Measurements from ENCODE around the gene SNX10. TPM values are rescaled to one million over a fixed set of nuclear protein-coding genes. Genes with fewer than 3 reads are reported as not detected.

Gene SNX10
- total and polyA plus RNA-seq, 2 of the 4 experiments (the other 2 are of a cell fraction): not detected

- Histone ChIP-seq H4K8ac (ENCODE audit: low read depth in 2 of 2, low read length in 2 of 2) (no peak overlapping the region), H2BK20ac (ENCODE audit: low read depth, low read length) (no peak overlapping the region), H3K4me2 (ENCODE audit: low read depth, low read length) (no peak overlapping the region), H3K9me3 (ENCODE audit: control insufficient read depth, insufficient read depth, low read length) (no peaks in the 10 kb centered on the region), H2AK5ac (ENCODE audit: low read depth, low read length) (no peak overlapping the region), H2BK15ac (ENCODE audit: low read depth, low read length) (no peak overlapping the region), H3K79me1 (ENCODE audit: low read depth in 1 of 2, low read length in 2 of 2) (no peaks in the 10 kb centered on the region), H3K18ac (ENCODE audit: low read depth, low read length) (no peak overlapping the region), H3K4me3 (ENCODE audit: insufficient read depth, low read depth, low read length) (no peak overlapping the region), H4K20me1 (ENCODE audit: insufficient read depth, low read length) (no peaks in the 10 kb centered on the region), H4K91ac (ENCODE audit: insufficient read depth, low read depth, low read length) (no peak overlapping the region), H2BK120ac (ENCODE audit: low read depth, low read length) (no peak overlapping the region), H3K36me3 (ENCODE audit: control insufficient read depth, insufficient read depth, low read length) (no peaks in the 10 kb centered on the region), H4K5ac (ENCODE audit: low read depth, low read length) (no peak overlapping the region), H3K27me3 (ENCODE audit: control insufficient read depth, insufficient read depth, low read length) (no peaks in the 10 kb centered on the region), H2BK5ac (ENCODE audit: low read depth, low read length, poor library complexity, severe bottlenecking) (no peak overlapping the region), H3K4me1 (ENCODE audit: control insufficient read depth, insufficient read depth, low read length) (no peaks in the 10 kb centered on the region), H3K27ac (ENCODE audit: insufficient read depth, low read length) (no peak overlapping the region), H3K4ac (ENCODE audit: low read depth, low read length) (no peak overlapping the region), H3K14ac (replicated peaks; ENCODE audit: low read depth, low read length) (no peak overlapping the region), H3K9me1 (ENCODE audit: insufficient read depth, low read length) (no peaks in the 10 kb centered on the region), H3K23ac (ENCODE audit: low read depth, low read length) (no peak overlapping the region), H2AK9ac (replicated peaks; ENCODE audit: low read depth, low read length, poor library complexity) (no peak overlapping the region), H3K56ac (ENCODE audit: extremely low read depth, insufficient read depth, low read length) (no peak overlapping the region), H3K9ac (ENCODE audit: low read depth, low read length) (no peak overlapping the region), H2AFZ (replicated peaks; ENCODE audit: low read length, poor library complexity) (no peak overlapping the region)
- no TSS peak for BruUV-seq (replicated peaks)
- in situ Hi-C loops (cut with MboI; ENCODE audit: low sequenced_read_pairs) (no loop called here), dilution Hi-C loops (cut with HindIII; ENCODE audit: low sequenced_read_pairs, unreplicated experiment) (no loop called here), intact Hi-C loops (cut with micrococcal nuclease) (no loop called here)
- ChIA-PET POLR2A (ENCODE audit: unreplicated experiment) (no interaction called here), CTCF (no interaction called here)
- no peak for DNase-seq
- WGBS, 2 experiments (ENCODE audit: extremely low coverage in 2 of 2, insufficient read length in 1 of 2): 60% methylated on average over 1 of the region's 10 CpGs; no CpG with 5 or more reads in 1 of the 2 experiments
- no peak for TF ChIP-seq BHLHE40 (IDR thresholded peaks at IDR 0.05; ENCODE audit: low read depth, low read length)
- TF ChIP-seq RAD21 (IDR thresholded peaks at IDR 0.05; ENCODE audit: low read length): no peak
- TF ChIP-seq POLR2A (IDR thresholded peaks at IDR 0.05; ENCODE audit: low read depth, low read length): no peak
- TF ChIP-seq RCOR1 (IDR thresholded peaks at IDR 0.05; ENCODE audit: insufficient replicate concordance, low read length): no peak
- TF ChIP-seq NFE2L2 (IDR thresholded peaks at IDR 0.05; ENCODE audit: low read depth, low read length): no peak
- TF ChIP-seq FOS (IDR thresholded peaks at IDR 0.05; ENCODE audit: low read depth, low read length): no peak
- TF ChIP-seq MAFK (IDR thresholded peaks at IDR 0.05; ENCODE audit: low read depth, low read length): no peak
- no peak for TF ChIP-seq CTCF (conservative IDR thresholded peaks at IDR 0.05; ENCODE audit: low read depth, low read length)
- no peak for TF ChIP-seq SMC3 (IDR thresholded peaks at IDR 0.05; ENCODE audit: low read depth, low read length)
- TF ChIP-seq ELK1 (IDR thresholded peaks at IDR 0.05; ENCODE audit: borderline replicate concordance, low read depth, low read length): no peak
- no peak for TF ChIP-seq CEBPB (IDR thresholded peaks at IDR 0.05; ENCODE audit: low read depth, low read length)
- TF ChIP-seq MAZ (IDR thresholded peaks at IDR 0.05; ENCODE audit: borderline replicate concordance, low read depth, low read length): no peak
- no peak for TF ChIP-seq USF2 (IDR thresholded peaks at IDR 0.05; ENCODE audit: low read depth, low read length)
- no peak for TF ChIP-seq CHD1 (IDR thresholded peaks at IDR 0.05; ENCODE audit: low read depth, low read length)
- no peak for TF ChIP-seq RFX5 (IDR thresholded peaks at IDR 0.05; ENCODE audit: low read depth, low read length)
- no peak for TF ChIP-seq MXI1 (IDR thresholded peaks at IDR 0.05; ENCODE audit: borderline replicate concordance, low read depth, low read length)
- no peak for ATAC-seq (ENCODE audit: low read depth)
These were observed 51.7 kb downstream of the SNX10 start for GRCh38 chr7:26343320-26343832.

All from IMR-90 (cell line).